Measurements from ENCODE around the gene KCTD5. TPM values are rescaled to one million over a fixed set of nuclear protein-coding genes. Genes with fewer than 3 reads are reported as not detected.
"Not testable (repeated sequence)": the region's sequence is repeated elsewhere in the genome, so short reads cannot be mapped to it uniquely, and the experiment has no call there.

KCTD5 gene
- polyA plus RNA-seq, 4 donors, result 19.0 to 41.2 (median 29.9) TPM

DNA sequence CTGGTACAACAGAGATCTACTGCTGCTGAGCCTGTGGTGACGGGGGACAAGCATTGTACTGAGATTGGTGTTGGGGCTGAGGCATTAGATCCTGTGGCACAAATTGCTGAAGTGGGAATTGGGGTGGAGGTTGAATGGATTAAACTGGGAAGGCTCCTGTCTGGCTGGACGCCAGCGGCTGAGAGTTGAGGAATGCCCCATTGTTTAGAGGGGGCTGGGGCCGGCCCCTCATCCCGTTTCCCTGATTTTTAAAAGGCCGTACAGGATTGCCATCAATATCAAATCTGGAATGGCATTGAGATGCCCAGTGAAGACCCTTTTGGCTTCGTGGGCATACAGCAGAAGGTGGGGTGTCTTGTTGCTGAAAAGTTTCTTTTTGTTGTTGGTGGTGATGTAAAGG is 15.7 kb upstream of the KCTD5 start:
- not testable (repeated sequence) for DNase-seq; H3K4me3 ChIP-seq (ENCODE audit: low read depth in 1 of 3, low read length in 3 of 3)
- 82 to 88% (median 87%) methylated on average over 7 of the region's 7 CpGs for WGBS, 3 donors

DNA sequence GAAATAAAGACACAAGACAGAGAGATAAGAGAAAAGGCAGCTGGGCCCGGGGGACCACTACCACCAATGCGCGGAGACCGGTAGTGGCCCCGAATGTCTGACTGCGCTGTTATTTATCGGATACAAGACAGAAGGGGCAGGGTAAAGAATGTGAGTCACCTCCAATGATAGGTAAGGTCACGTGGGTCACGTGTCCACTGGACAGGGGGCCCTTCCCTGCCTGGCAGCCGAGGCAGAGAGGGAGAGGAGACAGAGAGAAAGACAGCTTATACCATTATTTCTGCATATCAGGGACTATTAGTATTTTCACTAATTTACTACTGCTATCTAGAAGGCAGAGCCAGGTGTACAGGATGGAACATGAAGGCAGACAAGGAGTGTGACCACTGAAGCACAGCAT is 12.7 kb upstream of the KCTD5 start:
- H3K9me3 ChIP-seq (ENCODE audit: control insufficient read depth in 2 of 2, insufficient read depth in 1 of 2, low read depth in 1 of 2, low read length in 1 of 2); DNase-seq; H3K27ac ChIP-seq (ENCODE audit: low read depth in 1 of 3, low read length in 2 of 3); H3K4me3 ChIP-seq (ENCODE audit: low read depth in 1 of 3, low read length in 3 of 3); FAIRE-seq; H3K27me3 ChIP-seq (ENCODE audit: control insufficient read depth in 3 of 3, insufficient read depth in 3 of 3, low read length in 3 of 3): not testable (repeated sequence)
- Histone ChIP-seq H3K4me1 (ENCODE audit: control insufficient read depth in 3 of 3, insufficient read depth in 2 of 3, low read depth in 1 of 3, low read length in 2 of 3) (peaks cover 0 to 14% (median 3%) of the 10 kb centered on the region in 3 donors), H3K36me3 (ENCODE audit: control insufficient read depth in 3 of 3, insufficient read depth in 2 of 3, low read depth in 1 of 3, low read length in 3 of 3) (peaks cover 0 to 31% (median 7%) of the 10 kb centered on the region in 3 donors)
- 76 to 94% (median 85%) methylated on average over 8 to 10 of the region's 10 CpGs for WGBS, 3 donors

More for the DNA sequence above, 15.7 kb upstream of the KCTD5 start:
- not testable (repeated sequence) for H3K9me3 ChIP-seq (ENCODE audit: control insufficient read depth in 2 of 2, insufficient read depth in 1 of 2, low read depth in 1 of 2, low read length in 1 of 2); FAIRE-seq; H3K4me1 ChIP-seq (ENCODE audit: control insufficient read depth in 3 of 3, insufficient read depth in 2 of 3, low read depth in 1 of 3, low read length in 2 of 3); H3K27me3 ChIP-seq (ENCODE audit: control insufficient read depth in 3 of 3, insufficient read depth in 3 of 3, low read length in 3 of 3); H3K27ac ChIP-seq (ENCODE audit: low read depth in 1 of 3, low read length in 2 of 3)
- peaks cover 0 to 29% (median 10%) of the 10 kb centered on the region in 3 donors for H3K36me3 ChIP-seq (ENCODE audit: control insufficient read depth in 3 of 3, insufficient read depth in 2 of 3, low read depth in 1 of 3, low read length in 3 of 3)

DNA sequence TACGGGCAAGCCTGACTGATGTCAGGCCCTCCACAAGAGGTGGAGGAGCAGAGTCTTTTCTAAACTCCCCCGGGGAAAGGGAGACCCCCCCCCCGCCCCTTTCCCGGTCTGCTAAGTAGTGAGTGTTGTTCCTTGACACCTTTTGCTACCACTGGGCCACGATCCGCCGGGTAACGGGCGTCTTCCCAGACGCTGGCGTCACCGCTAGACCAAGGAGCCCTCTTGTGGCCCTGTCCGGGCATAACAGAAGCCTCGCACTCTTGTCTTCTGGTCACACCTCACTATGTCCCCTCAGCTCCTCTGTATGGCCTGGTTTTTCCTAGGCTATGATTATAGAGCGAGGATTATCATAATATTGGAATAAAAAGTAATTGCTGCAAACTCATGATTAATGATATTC is 12.3 kb upstream of the KCTD5 start:
- not testable (repeated sequence) for FAIRE-seq; H3K9me3 ChIP-seq (ENCODE audit: control insufficient read depth in 2 of 2, insufficient read depth in 1 of 2, low read depth in 1 of 2, low read length in 1 of 2); H3K4me3 ChIP-seq (ENCODE audit: low read depth in 1 of 3, low read length in 3 of 3); H3K27ac ChIP-seq (ENCODE audit: low read depth in 1 of 3, low read length in 2 of 3); H3K27me3 ChIP-seq (ENCODE audit: control insufficient read depth in 3 of 3, insufficient read depth in 3 of 3, low read length in 3 of 3)
- 11 to 14% (median 13%) methylated on average over 15 of the region's 15 CpGs for WGBS, 3 donors
- Histone ChIP-seq H3K4me1 (ENCODE audit: control insufficient read depth in 3 of 3, insufficient read depth in 2 of 3, low read depth in 1 of 3, low read length in 2 of 3) (peaks cover 0 to 16% (median 3%) of the 10 kb centered on the region in 3 donors), H3K36me3 (ENCODE audit: control insufficient read depth in 3 of 3, insufficient read depth in 2 of 3, low read depth in 1 of 3, low read length in 3 of 3) (peaks cover 0 to 31% (median 7%) of the 10 kb centered on the region in 3 donors)
- peak; percentile 59 to 60 for DNase-seq

DNA sequence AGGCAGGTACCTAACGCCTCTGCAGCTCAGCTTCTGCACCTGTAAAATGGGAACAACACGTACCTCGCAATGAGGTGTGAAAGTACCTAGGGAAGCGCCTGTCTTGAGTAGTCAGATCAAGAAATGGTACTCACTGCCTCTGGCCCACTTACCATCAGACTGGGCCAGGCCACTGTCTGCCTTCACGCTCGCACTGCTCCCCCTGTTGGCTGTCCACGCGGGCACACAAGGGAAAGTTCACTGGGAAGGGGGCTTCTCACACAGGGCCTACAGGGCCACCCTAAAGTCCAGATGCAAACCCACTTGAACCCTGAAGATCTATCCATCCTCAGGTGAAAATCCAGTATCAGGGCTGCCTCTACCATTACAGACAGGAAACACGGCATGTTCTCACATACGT is 11.1 kb upstream of the KCTD5 start:
- WGBS, 3 donors, result 68 to 69% (median 68%) methylated on average over 10 of the region's 10 CpGs
- FAIRE-seq; H3K27me3 ChIP-seq (ENCODE audit: control insufficient read depth in 3 of 3, insufficient read depth in 3 of 3, low read length in 3 of 3); H3K9me3 ChIP-seq (ENCODE audit: control insufficient read depth in 2 of 2, insufficient read depth in 1 of 2, low read depth in 1 of 2, low read length in 1 of 2); H3K27ac ChIP-seq (ENCODE audit: low read depth in 1 of 3, low read length in 2 of 3); H3K4me3 ChIP-seq (ENCODE audit: low read depth in 1 of 3, low read length in 3 of 3); DNase-seq: not testable (repeated sequence)
- H3K4me1 ChIP-seq (ENCODE audit: control insufficient read depth in 3 of 3, insufficient read depth in 2 of 3, low read depth in 1 of 3, low read length in 2 of 3), result peaks cover 0 to 16% (median 3%) of the 10 kb centered on the region in 3 donors
- H3K36me3 ChIP-seq (ENCODE audit: control insufficient read depth in 3 of 3, insufficient read depth in 2 of 3, low read depth in 1 of 3, low read length in 3 of 3), result peaks cover 0 to 29% (median 7%) of the 10 kb centered on the region in 3 donors

DNA sequence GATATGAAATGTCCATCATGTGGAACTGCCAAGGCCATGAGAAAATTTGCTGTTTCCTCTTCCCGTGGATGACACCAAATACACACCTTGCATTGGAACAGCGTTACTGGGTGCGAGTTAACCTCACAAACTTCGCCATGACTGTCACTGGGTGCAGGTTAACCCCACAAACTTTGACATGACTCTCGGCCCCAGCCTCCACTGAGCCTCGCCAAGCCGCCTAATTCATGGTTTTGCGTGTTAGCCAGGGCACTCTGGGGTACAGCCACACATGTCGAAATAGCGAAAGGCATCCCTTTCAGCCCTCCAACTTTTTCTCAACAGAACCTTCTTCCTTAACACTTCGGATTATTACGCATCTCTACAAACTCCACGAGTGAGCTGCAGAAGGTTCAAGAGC is 10.6 kb upstream of the KCTD5 start:
- no peak overlapping the region for H3K27ac ChIP-seq (ENCODE audit: low read depth in 1 of 3, low read length in 2 of 3)

DNA sequence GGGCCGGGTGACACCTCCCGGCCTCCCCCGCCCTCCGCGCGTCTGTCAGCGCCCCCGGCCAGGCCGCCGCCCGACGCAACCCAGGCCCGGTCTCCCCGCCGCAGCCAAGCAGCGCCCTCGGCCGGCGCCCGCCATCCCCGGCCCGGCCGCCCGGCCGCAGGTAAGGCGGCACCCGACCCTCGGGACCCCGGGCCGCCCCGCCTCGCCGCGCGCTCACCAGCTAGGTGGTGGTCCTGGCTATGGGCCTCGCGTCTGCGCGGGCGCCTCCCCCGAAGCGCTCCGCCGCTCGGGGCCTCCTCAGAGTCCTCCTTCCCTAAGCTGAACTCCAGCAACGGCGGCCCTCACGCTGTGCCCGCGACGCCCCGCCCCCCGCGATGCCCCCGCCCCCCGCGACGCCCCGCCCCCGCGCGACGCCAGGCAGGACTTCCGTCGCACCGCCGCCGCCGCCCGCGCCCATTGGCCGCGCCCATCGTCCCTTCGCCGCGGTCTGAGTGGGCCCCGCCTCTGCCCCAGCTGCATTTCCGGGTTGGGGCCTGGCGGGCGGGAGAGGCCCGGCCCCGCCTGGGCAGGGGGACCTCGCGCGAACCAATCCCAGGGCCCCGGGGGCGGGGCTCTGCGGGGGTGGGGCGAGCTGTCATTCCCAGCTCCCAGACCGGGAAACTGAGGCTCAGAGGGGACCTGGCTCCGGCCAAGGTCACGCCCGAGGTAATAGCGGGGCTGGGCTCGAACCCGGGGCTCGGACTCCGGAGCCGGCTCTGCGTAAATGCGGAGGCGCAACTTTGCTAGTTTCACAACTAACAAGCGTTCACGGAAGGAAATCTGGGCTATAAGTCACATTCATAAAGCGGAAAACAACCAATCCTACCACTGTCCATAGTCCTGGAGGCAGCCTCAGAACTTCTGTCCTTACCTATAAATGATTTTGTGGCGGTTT is 9.0 kb upstream of the KCTD5 start:
- Histone ChIP-seq H3K27ac (ENCODE audit: low read depth in 1 of 3, low read length in 2 of 3) (peak overlapping the region; percentile 75 to 94 (median 93)), H3K27me3 (ENCODE audit: control insufficient read depth in 3 of 3, insufficient read depth in 3 of 3, low read length in 3 of 3) (no peaks in the 10 kb centered on the region), H3K4me1 (ENCODE audit: control insufficient read depth in 3 of 3, insufficient read depth in 2 of 3, low read depth in 1 of 3, low read length in 2 of 3) (peaks cover 0 to 16% (median 3%) of the 10 kb centered on the region in 3 donors), H3K36me3 (ENCODE audit: control insufficient read depth in 3 of 3, insufficient read depth in 2 of 3, low read depth in 1 of 3, low read length in 3 of 3) (peaks cover 0 to 14% (median 3%) of the 10 kb centered on the region in 3 donors), H3K4me3 (ENCODE audit: low read depth in 1 of 3, low read length in 3 of 3) (peak overlapping the region; percentile 76 to 82 (median 80)), H3K9me3 (ENCODE audit: control insufficient read depth in 2 of 2, insufficient read depth in 1 of 2, low read depth in 1 of 2, low read length in 1 of 2) (no peaks in the 10 kb centered on the region)
- DNase-seq (peak; percentile 96), FAIRE-seq (no peak)
- WGBS, 3 donors, result 0 to 1% (median 0%) methylated on average over 68 to 107 of the region's 107 CpGs

More for the DNA sequence above, 10.6 kb upstream of the KCTD5 start:
- Histone ChIP-seq H3K36me3 (ENCODE audit: control insufficient read depth in 3 of 3, insufficient read depth in 2 of 3, low read depth in 1 of 3, low read length in 3 of 3) (peaks cover 0 to 25% (median 6%) of the 10 kb centered on the region in 3 donors), H3K9me3 (ENCODE audit: control insufficient read depth in 2 of 2, insufficient read depth in 1 of 2, low read depth in 1 of 2, low read length in 1 of 2) (no peaks in the 10 kb centered on the region), H3K4me1 (ENCODE audit: control insufficient read depth in 3 of 3, insufficient read depth in 2 of 3, low read depth in 1 of 3, low read length in 2 of 3) (peaks cover 0 to 16% (median 3%) of the 10 kb centered on the region in 3 donors), H3K4me3 (ENCODE audit: low read depth in 1 of 3, low read length in 3 of 3) (peak overlapping the region in 2 of 3 donors; percentile 33 to 82), H3K27me3 (ENCODE audit: control insufficient read depth in 3 of 3, insufficient read depth in 3 of 3, low read length in 3 of 3) (no peaks in the 10 kb centered on the region)
- 82 to 89% (median 85%) methylated on average over 13 of the region's 13 CpGs for WGBS, 3 donors
- FAIRE-seq (no peak), DNase-seq (no peak)

DNA sequence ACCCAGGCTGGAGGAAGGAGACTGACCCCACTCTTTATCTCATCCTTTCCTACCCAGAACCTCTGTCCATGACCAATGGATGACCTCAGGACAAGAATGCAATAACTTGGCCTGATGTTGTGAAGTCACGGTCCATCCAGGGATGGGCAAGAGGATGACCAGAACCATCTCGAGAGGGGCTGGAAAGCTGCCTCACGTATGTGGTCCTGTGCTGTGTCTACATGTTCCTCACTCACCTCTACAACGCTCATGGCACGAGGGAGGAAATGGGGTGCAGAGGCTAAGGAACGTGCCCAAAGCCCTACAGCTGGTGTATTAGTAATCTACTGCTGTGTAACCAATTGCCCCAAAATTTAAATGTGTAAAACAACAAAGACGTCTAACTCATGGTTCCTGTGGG is 7.3 kb upstream of the KCTD5 start:
- Histone ChIP-seq H3K36me3 (ENCODE audit: control insufficient read depth in 3 of 3, insufficient read depth in 2 of 3, low read depth in 1 of 3, low read length in 3 of 3) (peaks cover 0 to 3% (median 0%) of the 10 kb centered on the region in 3 donors), H3K27ac (ENCODE audit: low read depth in 1 of 3, low read length in 2 of 3) (peak overlapping the region in 2 of 3 donors; percentile 29 to 84), H3K4me3 (ENCODE audit: low read depth in 1 of 3, low read length in 3 of 3) (no peak overlapping the region), H3K4me1 (ENCODE audit: control insufficient read depth in 3 of 3, insufficient read depth in 2 of 3, low read depth in 1 of 3, low read length in 2 of 3) (peaks cover 0 to 16% (median 3%) of the 10 kb centered on the region in 3 donors), H3K9me3 (ENCODE audit: control insufficient read depth in 2 of 2, insufficient read depth in 1 of 2, low read depth in 1 of 2, low read length in 1 of 2) (no peaks in the 10 kb centered on the region), H3K27me3 (ENCODE audit: control insufficient read depth in 3 of 3, insufficient read depth in 3 of 3, low read length in 3 of 3) (no peaks in the 10 kb centered on the region)
- DNase-seq (no peak), FAIRE-seq (no peak)
- 76 to 84% (median 83%) methylated on average over 7 of the region's 7 CpGs for WGBS, 3 donors

DNA sequence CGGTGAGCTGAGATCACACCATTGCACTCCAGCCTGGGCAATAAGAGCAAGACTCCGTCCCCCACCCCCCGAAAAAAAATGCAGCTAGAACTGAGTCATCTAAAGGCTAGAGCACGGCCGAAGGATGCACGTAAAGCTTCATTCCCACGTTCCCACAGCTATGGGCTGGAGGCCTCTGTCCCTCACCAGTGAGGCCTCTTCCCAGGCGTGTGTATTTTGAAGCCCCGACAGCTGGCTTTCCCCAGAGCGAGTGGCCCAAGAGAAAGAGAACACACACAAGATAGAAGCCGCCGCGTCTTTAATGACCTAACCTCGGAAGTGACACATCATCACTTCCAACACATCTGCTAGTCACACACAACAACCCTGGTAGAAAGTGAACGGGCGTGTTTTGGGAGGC is 6.6 kb upstream of the KCTD5 start:
- no peak for DNase-seq
- Histone ChIP-seq H3K27me3 (ENCODE audit: control insufficient read depth in 3 of 3, insufficient read depth in 3 of 3, low read length in 3 of 3) (no peaks in the 10 kb centered on the region), H3K9me3 (ENCODE audit: control insufficient read depth in 2 of 2, insufficient read depth in 1 of 2, low read depth in 1 of 2, low read length in 1 of 2) (no peaks in the 10 kb centered on the region), H3K36me3 (ENCODE audit: control insufficient read depth in 3 of 3, insufficient read depth in 2 of 3, low read depth in 1 of 3, low read length in 3 of 3) (peaks cover 0 to 6% (median 0%) of the 10 kb centered on the region in 3 donors), H3K4me3 (ENCODE audit: low read depth in 1 of 3, low read length in 3 of 3) (no peak overlapping the region), H3K4me1 (ENCODE audit: control insufficient read depth in 3 of 3, insufficient read depth in 2 of 3, low read depth in 1 of 3, low read length in 2 of 3) (peaks cover 0 to 16% (median 3%) of the 10 kb centered on the region in 3 donors), H3K27ac (ENCODE audit: low read depth in 1 of 3, low read length in 2 of 3) (no peak overlapping the region)
- WGBS, 3 donors, result 83 to 87% (median 86%) methylated on average over 16 of the region's 16 CpGs
- FAIRE-seq, result no peak

Data from small intestine (tissue), 7 donors.